SK-N-SH treated with all-trans-retinoic acid at 6 μM for 48 hours (cell line): Measurements from ENCODE around the gene TNIK.
"Not testable (repeated sequence)": the region's sequence is repeated elsewhere in the genome, so short reads cannot be mapped to it uniquely, and the experiment has no call there.

Experiments
- ATAC-seq: fragments of 200-7000 bp; cut with Tn5 transposase; 3 replicates; pipeline ENCODE4 v1.9.1; 2020; ENCODE audit warnings: mild to moderate bottlenecking, moderate library complexity
- ARNTL ChIP-seq: fragments of 450-650 bp; formaldehyde crosslinking; IDR thresholded peaks from 2 replicates; pipeline ENCODE4 v1.5.0; 2020; ENCODE audit warnings: low read depth, mild to moderate bottlenecking, moderate library complexity, borderline replicate concordance
- CSDC2 ChIP-seq: fragments of 250-450 bp; sonication (Bioruptor Pico); IDR thresholded peaks from 2 replicates; pipeline ENCODE4 v1.5.0; 2020; ENCODE audit warnings: mild to moderate bottlenecking, moderate library complexity
- ESRRG ChIP-seq: fragments of 250-450 bp; sonication (Bioruptor Pico); IDR thresholded peaks from 2 replicates; pipeline ENCODE4 v1.6.1; 2021; ENCODE audit warnings: mild to moderate bottlenecking
- PPARA ChIP-seq: fragments of 250-450 bp; sonication (Bioruptor Pico); IDR thresholded peaks from 2 replicates; pipeline ENCODE4 v1.5.0; 2020; ENCODE audit warnings: mild to moderate bottlenecking, borderline replicate concordance
- RARB ChIP-seq: fragments of 250-450 bp; sonication (Bioruptor Pico); IDR thresholded peaks from 2 replicates; pipeline ENCODE4 v1.8.0; 2021; ENCODE audit warnings: mild to moderate bottlenecking, moderate library complexity
- TCF4 ChIP-seq: fragments of 250-450 bp; sonication (Bioruptor Pico); IDR thresholded peaks from 2 replicates; pipeline ENCODE4 v1.8.0; 2021; ENCODE audit warnings: mild to moderate bottlenecking, moderate library complexity, borderline replicate concordance
- ZC3H10 ChIP-seq: fragments of 250-450 bp; sonication (Bioruptor Pico); IDR thresholded peaks from 2 replicates; pipeline ENCODE4 v1.5.1; 2021; ENCODE audit warnings: mild to moderate bottlenecking, moderate library complexity
- ZNF565 ChIP-seq: fragments of 450-650 bp; formaldehyde crosslinking; conservative IDR thresholded peaks from 2 replicates; pipeline ENCODE4 v1.5.0; 2020; ENCODE audit warnings: low read depth, mild to moderate bottlenecking, moderate library complexity
- ZNF70 ChIP-seq: fragments of 450-650 bp; formaldehyde crosslinking; IDR thresholded peaks from 2 replicates; pipeline ENCODE4 v1.5.0; 2020; ENCODE audit warnings: mild to moderate bottlenecking, moderate library complexity
- TF ChIP-seq, protein P1 (sequence below): fragments of 250-450 bp; sonication (Bioruptor Pico); IDR thresholded peaks from 2 replicates; pipeline ENCODE4 v1.5.1; 2021; ENCODE audit warnings: mild to moderate bottlenecking, moderate library complexity
- TF ChIP-seq, protein P2 (sequence below): fragments of 250-450 bp; sonication (Bioruptor Pico); IDR thresholded peaks from 2 replicates; pipeline ENCODE4 v1.5.0; 2020; ENCODE audit warnings: mild to moderate bottlenecking, moderate library complexity
- TF ChIP-seq, protein P3 (sequence below): fragments of 250-450 bp; sonication (Bioruptor Pico); IDR thresholded peaks from 2 replicates; pipeline ENCODE4 v1.8.0; 2020; ENCODE audit warnings: mild to moderate bottlenecking, moderate library complexity, borderline replicate concordance
- TF ChIP-seq, protein P4 (sequence below): fragments of 250-450 bp; sonication (Bioruptor Pico); IDR thresholded peaks from 2 replicates; pipeline ENCODE4 v1.5.1; 2020; ENCODE audit warnings: low read depth, mild to moderate bottlenecking, moderate library complexity

TNIK gene

DNA sequence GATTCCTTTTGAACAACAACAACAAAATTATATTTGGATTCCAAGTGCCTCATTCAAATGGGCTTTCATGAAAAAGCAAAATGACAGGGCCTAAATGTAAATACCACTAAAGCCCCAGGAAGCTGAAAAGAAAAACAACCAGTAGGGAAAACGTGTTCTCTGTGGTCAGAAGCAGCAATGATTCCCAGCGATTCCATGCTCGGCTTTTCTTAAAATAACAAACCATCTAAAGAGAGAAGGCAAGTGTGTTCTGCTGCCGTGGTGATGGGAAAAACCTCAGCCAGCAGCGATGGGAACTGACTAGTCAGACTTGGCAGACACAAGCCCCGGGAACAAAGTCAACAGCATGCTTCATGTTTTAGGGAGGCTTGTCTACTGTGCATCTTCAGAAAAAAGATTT, 153.6 kb downstream of the TNIK start (continued):
- TF ChIP-seq, protein P1, sequence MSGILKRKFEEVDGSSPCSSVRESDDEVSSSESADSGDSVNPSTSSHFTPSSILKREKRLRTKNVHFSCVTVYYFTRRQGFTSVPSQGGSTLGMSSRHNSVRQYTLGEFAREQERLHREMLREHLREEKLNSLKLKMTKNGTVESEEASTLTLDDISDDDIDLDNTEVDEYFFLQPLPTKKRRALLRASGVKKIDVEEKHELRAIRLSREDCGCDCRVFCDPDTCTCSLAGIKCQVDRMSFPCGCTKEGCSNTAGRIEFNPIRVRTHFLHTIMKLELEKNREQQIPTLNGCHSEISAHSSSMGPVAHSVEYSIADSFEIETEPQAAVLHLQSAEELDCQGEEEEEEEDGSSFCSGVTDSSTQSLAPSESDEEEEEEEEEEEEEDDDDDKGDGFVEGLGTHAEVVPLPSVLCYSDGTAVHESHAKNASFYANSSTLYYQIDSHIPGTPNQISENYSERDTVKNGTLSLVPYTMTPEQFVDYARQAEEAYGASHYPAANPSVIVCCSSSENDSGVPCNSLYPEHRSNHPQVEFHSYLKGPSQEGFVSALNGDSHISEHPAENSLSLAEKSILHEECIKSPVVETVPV (CRISPR knock-in tag): no peak
- no peak for TF ChIP-seq RARB (CRISPR knock-in tag)
- no peak for TF ChIP-seq ZNF70 (CRISPR knock-in tag)
- TF ChIP-seq ZNF565 (CRISPR knock-in tag): no peak

DNA sequence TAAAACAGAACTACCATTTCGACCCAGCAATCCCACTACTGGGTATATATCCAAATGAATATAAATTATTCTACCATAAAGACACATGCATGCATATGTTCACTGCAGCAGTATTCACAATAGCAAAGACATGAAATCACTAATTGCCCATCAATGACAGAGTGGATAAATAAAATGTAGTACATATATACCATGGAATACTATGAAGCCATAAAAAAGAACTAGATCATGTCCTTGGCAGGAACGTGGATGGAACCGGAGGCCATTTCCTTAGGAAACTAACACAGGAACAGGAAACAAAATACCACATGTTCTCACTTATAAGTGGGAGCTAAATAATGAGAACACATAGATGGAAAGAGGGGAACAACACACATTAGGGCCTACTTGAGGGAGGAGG, 154.4 kb downstream of the TNIK start:
- not testable (repeated sequence) for ATAC-seq

GRCh38 chr3:171304498-171304897, 155.7 kb downstream of the TNIK start:
- not testable (repeated sequence) for ATAC-seq

- not testable (repeated sequence) for ATAC-seq
Observed at GRCh38 chr3:171304017-171304416, 156.2 kb downstream of the TNIK start.

DNA sequence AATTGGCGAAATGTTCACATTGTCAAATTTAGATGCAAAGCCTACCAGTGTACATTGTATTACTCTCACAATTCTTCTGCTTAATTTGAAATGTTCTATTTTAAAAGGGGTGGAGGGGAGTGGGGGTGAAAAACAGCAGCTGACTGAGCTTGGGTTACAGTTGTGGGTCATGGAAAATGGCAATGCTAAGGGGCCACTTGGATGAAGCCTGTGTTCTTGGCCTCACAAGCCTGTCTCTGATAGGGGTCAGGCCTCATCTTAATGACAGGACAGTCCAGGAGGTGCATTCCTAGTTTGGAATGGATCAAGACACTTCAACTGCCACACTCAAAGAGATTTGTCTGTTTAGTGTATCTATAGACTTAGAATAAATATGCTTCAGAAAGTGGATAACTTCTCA, 158.2 kb downstream of the TNIK start:
- TF ChIP-seq ZC3H10 (CRISPR knock-in tag): no peak
- TF ChIP-seq, protein P2, sequence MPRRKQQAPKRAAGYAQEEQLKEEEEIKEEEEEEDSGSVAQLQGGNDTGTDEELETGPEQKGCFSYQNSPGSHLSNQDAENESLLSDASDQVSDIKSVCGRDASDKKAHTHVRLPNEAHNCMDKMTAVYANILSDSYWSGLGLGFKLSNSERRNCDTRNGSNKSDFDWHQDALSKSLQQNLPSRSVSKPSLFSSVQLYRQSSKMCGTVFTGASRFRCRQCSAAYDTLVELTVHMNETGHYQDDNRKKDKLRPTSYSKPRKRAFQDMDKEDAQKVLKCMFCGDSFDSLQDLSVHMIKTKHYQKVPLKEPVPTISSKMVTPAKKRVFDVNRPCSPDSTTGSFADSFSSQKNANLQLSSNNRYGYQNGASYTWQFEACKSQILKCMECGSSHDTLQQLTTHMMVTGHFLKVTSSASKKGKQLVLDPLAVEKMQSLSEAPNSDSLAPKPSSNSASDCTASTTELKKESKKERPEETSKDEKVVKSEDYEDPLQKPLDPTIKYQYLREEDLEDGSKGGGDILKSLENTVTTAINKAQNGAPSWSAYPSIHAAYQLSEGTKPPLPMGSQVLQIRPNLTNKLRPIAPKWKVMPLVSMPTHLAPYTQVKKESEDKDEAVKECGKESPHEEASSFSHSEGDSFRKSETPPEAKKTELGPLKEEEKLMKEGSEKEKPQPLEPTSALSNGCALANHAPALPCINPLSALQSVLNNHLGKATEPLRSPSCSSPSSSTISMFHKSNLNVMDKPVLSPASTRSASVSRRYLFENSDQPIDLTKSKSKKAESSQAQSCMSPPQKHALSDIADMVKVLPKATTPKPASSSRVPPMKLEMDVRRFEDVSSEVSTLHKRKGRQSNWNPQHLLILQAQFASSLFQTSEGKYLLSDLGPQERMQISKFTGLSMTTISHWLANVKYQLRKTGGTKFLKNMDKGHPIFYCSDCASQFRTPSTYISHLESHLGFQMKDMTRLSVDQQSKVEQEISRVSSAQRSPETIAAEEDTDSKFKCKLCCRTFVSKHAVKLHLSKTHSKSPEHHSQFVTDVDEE: no peak
- no peak for TF ChIP-seq CSDC2 (CRISPR knock-in tag)
- ATAC-seq: no peak

DNA sequence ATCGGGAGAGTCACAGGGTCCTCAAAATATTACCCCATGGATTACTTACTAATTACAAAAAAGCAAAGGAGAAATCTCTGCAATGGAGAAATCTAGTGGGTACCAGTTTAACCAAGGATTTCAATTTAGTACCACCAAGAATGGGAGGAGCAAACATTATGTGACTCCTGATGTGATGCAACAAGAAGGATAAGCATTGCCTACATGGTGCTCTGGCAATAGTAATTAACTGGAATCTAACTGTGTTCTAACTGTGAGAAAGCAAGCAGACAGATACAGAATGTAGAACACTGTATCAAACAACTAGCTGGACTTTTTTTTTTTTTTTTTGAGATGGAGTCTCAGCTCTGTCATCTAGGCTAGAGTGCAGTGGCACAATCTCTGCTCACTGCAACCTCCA, 159.2 kb downstream of the TNIK start:
- TF ChIP-seq CSDC2 (CRISPR knock-in tag) (no peak), PPARA (CRISPR knock-in tag) (no peak), ZNF565 (CRISPR knock-in tag) (no peak), TCF4 (CRISPR knock-in tag) (no peak), ESRRG (CRISPR knock-in tag) (no peak)
- TF ChIP-seq, protein P2: no peak
- TF ChIP-seq, protein P1 (CRISPR knock-in tag): no peak
- TF ChIP-seq, protein P3, sequence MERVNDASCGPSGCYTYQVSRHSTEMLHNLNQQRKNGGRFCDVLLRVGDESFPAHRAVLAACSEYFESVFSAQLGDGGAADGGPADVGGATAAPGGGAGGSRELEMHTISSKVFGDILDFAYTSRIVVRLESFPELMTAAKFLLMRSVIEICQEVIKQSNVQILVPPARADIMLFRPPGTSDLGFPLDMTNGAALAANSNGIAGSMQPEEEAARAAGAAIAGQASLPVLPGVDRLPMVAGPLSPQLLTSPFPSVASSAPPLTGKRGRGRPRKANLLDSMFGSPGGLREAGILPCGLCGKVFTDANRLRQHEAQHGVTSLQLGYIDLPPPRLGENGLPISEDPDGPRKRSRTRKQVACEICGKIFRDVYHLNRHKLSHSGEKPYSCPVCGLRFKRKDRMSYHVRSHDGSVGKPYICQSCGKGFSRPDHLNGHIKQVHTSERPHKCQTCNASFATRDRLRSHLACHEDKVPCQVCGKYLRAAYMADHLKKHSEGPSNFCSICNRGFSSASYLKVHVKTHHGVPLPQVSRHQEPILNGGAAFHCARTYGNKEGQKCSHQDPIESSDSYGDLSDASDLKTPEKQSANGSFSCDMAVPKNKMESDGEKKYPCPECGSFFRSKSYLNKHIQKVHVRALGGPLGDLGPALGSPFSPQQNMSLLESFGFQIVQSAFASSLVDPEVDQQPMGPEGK (CRISPR knock-in tag): no peak
- TF ChIP-seq, all 23 proteins: peak for 0

GRCh38 chr3:171297951-171298350, 162.3 kb downstream of the TNIK start:
- TF ChIP-seq ZNF70 (CRISPR knock-in tag) (no peak), ARNTL (CRISPR knock-in tag) (no peak)
- TF ChIP-seq, protein P1 (CRISPR knock-in tag): no peak
- TF ChIP-seq, protein P4, sequence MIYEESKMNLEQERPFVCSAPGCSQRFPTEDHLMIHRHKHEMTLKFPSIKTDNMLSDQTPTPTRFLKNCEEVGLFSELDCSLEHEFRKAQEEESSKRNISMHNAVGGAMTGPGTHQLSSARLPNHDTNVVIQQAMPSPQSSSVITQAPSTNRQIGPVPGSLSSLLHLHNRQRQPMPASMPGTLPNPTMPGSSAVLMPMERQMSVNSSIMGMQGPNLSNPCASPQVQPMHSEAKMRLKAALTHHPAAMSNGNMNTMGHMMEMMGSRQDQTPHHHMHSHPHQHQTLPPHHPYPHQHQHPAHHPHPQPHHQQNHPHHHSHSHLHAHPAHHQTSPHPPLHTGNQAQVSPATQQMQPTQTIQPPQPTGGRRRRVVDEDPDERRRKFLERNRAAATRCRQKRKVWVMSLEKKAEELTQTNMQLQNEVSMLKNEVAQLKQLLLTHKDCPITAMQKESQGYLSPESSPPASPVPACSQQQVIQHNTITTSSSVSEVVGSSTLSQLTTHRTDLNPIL (CRISPR knock-in tag): no peak
- ATAC-seq: no peak

More for the DNA sequence above, 159.2 kb downstream of the TNIK start:
- ATAC-seq: no peak
